SH-SY5Y (cell line): Measurements from ENCODE around the gene GSTM4.

Source experiments
- GATA2 ChIP-seq: IDR thresholded peaks from 2 replicates; pipeline ENCODE4 v1.6.1; 2011; ENCODE audit warnings: mild to moderate bottlenecking, low read depth, low read length
- GATA3 ChIP-seq: IDR thresholded peaks from 2 replicates; pipeline ENCODE4 v1.6.1; 2011; ENCODE audit warnings: low read depth, mild to moderate bottlenecking, low read length, moderate library complexity

DNA sequence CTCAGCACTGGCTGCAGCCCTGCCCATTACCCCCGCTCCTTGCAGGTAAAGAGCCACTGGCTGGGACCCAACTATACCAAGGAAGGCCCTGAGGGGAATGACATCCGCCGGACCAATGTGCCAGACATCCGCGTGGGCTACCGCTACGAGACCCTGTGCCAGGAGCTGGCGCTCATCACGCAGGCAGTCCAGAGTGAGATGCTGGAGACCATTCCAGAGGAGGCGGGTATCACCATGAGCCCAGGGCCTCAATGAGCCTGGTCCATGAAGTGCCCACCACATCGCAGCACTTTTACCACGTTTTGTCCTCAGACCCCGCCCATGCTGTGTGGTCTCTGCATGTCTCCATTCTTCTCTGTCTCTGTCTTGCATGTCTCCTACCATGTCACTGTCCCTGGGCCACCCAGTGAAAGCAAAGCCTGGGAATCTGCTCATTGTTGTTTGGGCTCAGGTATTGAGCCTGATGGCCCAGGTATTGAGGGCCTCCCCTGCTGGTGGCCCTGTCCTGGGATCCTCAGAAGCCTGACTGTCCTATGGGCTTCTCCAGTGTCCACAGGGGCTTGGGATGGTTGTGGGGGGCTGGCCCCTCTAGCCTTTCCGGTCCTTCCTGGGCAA is 24.9 kb upstream of the GSTM4 start:
- TF ChIP-seq GATA2 (no peak), GATA3 (no peak)
